Psoas muscle (tissue), 8 donors: Measurements from ENCODE around the gene C1QTNF6. TPM values are rescaled to one million over a fixed set of nuclear protein-coding genes. Genes with fewer than 3 reads are reported as not detected.

Experiments used
- ATAC-seq, 4 donors: fragments of 200-7000 bp; cut with Tn5 transposase; one replicate each; pipeline ENCODE4 v1.9.1; 2020; ENCODE audit warnings: moderate library complexity in 3 of 4, mild to moderate bottlenecking in 2 of 4
- DNase-seq, 2 donors: peaks; one replicate each; pipeline ENCODE4 v3.0.0-alpha.2; 2020
- H3K27ac ChIP-seq: fragments of 200-600 bp; one replicate; pipeline ENCODE4 v1.8.0; 2022
- H3K27me3 ChIP-seq, 3 donors: fragments of 200-600 bp in 1 of 3; one replicate each; pipeline versions ENCODE4 v1.6.1 to v1.8.0; 2013 to 2022; ENCODE audit warnings: low read length in 2 of 3, mild to moderate bottlenecking in 2 of 3, moderate library complexity in 1 of 3; ENCODE audit not compliant: insufficient read depth in 3 of 3
- H3K36me3 ChIP-seq, 2 donors: fragments of 200-600 bp in 1 of 2; one replicate each; pipeline versions ENCODE4 v1.6.1 to v1.8.0; 2013 to 2022; ENCODE audit warnings: low read depth in 1 of 2, mild to moderate bottlenecking in 1 of 2, moderate library complexity in 1 of 2; ENCODE audit not compliant: insufficient read depth in 1 of 2
- H3K4me1 ChIP-seq: fragments of 200-600 bp; one replicate; pipeline ENCODE4 v1.8.0; 2022
- H3K4me3 ChIP-seq: fragments of 200-600 bp; one replicate; pipeline ENCODE4 v1.8.0; 2022; ENCODE audit warnings: mild to moderate bottlenecking
- H3K9me3 ChIP-seq: fragments of 200-600 bp; one replicate; pipeline ENCODE4 v1.8.0; 2022
- CTCF ChIP-seq: fragments of 200-600 bp; IDR thresholded peaks from one replicate; pipeline ENCODE4 v1.8.0; 2022; ENCODE audit warnings: antibody characterized with exemption
- WGBS, 3 donors: extraction: QIAGEN DNeasy Blood & Tissue Kit; methylation state at CpG; one replicate each; pipeline versions ENCODE4 v1.1.6 to v1.1.7; 2013; 5-methylcytosine and 5-hydroxymethylcytosine counted together
- intact Hi-C, 2 donors: fragments of 100-400 bp; cut with DNase I; formaldehyde crosslinking; loops; one replicate each; pipeline versions ENCODE4 v1.11.0 to v1.14.2; 2022
- polyA plus RNA-seq, 3 donors: library from polyadenylated mRNA; stranded (reverse); fragments of 200-250 nt; gene quantifications; one replicate each; pipeline ENCODE4 v1.2.3, GENCODE V29; 2013
- total RNA-seq, 4 donors: library from RNA; stranded (reverse); fragmentation: NEBNext Ultra II Directional in 2 of 4; extraction: Animal tissue kit (Norgen Biotek cat#: 25700) in 2 of 4; gene quantifications; one replicate each; pipeline versions ENCODE4 v1.2.1 to v1.2.4, GENCODE V29; 2021 to 2023
- donor health status: healthy with polysubstance abuse.
- donor health status: DM: no; HTN: no; CAD: no; lungs with moderate emphysema.
- donor health status: Bipolar disorder and iron deficiency.
- donor health status: healthy.
- donor health status: DM: yes; HTN: yes; CAD: no.
- donor health status: DM: no; HTN: no; CAD: no.
- donor health status: DM: no; HTN: no; CAD: no.
- donor health status: DM: yes; HTN: yes; CAD: no.

Gene C1QTNF6
- total and polyA plus RNA-seq, 7 donors, result 0.66 to 8.2 (median 1.0) TPM

- ATAC-seq, result peak in 1 of 4 donors; percentile 47
- no peak for TF ChIP-seq CTCF
- no peak overlapping the region for H3K4me3 ChIP-seq
- DNase-seq, result no peak
- H3K4me1 ChIP-seq, result no peaks in the 10 kb centered on the region
- H3K9me3 ChIP-seq, result no peaks in the 10 kb centered on the region
- H3K27me3 ChIP-seq, result peaks cover 0 to 11% (median 5%) of the 10 kb centered on the region in 3 donors
- intact Hi-C loops, result no loop called here
- no peak overlapping the region for H3K27ac ChIP-seq
- no peaks in the 10 kb centered on the region for H3K36me3 ChIP-seq
- WGBS, 3 donors, result 47 to 56% (median 50%) methylated on average over 13 of the region's 13 CpGs
These were observed 30.3 kb downstream of the C1QTNF6 start for GRCh38 chr22:37157516-37158285.

- Histone ChIP-seq H3K36me3 (no peaks in the 10 kb centered on the region), H3K4me3 (no peak overlapping the region), H3K9me3 (no peaks in the 10 kb centered on the region), H3K4me1 (no peaks in the 10 kb centered on the region), H3K27ac (no peak overlapping the region), H3K27me3 (peaks cover 0 to 11% (median 5%) of the 10 kb centered on the region in 3 donors)
- TF ChIP-seq CTCF, result no peak
- ATAC-seq, result no peak
- DNase-seq, result no peak
- WGBS, 3 donors, result 66 to 76% (median 66%) methylated on average over 12 to 13 of the region's 13 CpGs
- intact Hi-C loops, result no loop called here
These were observed 31.2 kb downstream of the C1QTNF6 start for GRCh38 chr22:37156686-37157435.

- intact Hi-C loops, result no loop called here
- H3K27me3 ChIP-seq, result peaks cover 0 to 7% (median 5%) of the 10 kb centered on the region in 3 donors
- H3K9me3 ChIP-seq, result no peaks in the 10 kb centered on the region
- ATAC-seq, result no peak
- no peaks in the 10 kb centered on the region for H3K4me1 ChIP-seq
- H3K27ac ChIP-seq, result no peak overlapping the region
- no peak for DNase-seq
- no peak overlapping the region for H3K4me3 ChIP-seq
- TF ChIP-seq CTCF, result no peak
- no peaks in the 10 kb centered on the region for H3K36me3 ChIP-seq
- WGBS, 3 donors, result 90 to 93% (median 90%) methylated on average over 8 of the region's 8 CpGs
These were observed 32.1 kb downstream of the C1QTNF6 start for GRCh38 chr22:37155971-37156370.

- H3K36me3 ChIP-seq, result no peaks in the 10 kb centered on the region
- peaks cover 0 to 7% (median 5%) of the 10 kb centered on the region in 3 donors for H3K27me3 ChIP-seq
- intact Hi-C loops, result no loop called here
- 82 to 90% (median 87%) methylated on average over 7 of the region's 7 CpGs for WGBS, 3 donors
- H3K4me3 ChIP-seq, result no peak overlapping the region
- DNase-seq, result no peak
- H3K27ac ChIP-seq, result no peak overlapping the region
- no peak for ATAC-seq
- no peaks in the 10 kb centered on the region for H3K9me3 ChIP-seq
- no peaks in the 10 kb centered on the region for H3K4me1 ChIP-seq
- no peak for TF ChIP-seq CTCF
These were observed 32.9 kb downstream of the C1QTNF6 start for GRCh38 chr22:37154925-37155712.
